Raji (cell line): ENCODE measurements around the gene WDHD1.

Experiments
- POLR2A ChIP-seq: IDR thresholded peaks from 2 replicates; pipeline ENCODE4 v1.6.1; 2011; ENCODE audit warnings: low read depth, low read length, control low read depth; ENCODE audit not compliant: insufficient read depth

Gene WDHD1

DNA sequence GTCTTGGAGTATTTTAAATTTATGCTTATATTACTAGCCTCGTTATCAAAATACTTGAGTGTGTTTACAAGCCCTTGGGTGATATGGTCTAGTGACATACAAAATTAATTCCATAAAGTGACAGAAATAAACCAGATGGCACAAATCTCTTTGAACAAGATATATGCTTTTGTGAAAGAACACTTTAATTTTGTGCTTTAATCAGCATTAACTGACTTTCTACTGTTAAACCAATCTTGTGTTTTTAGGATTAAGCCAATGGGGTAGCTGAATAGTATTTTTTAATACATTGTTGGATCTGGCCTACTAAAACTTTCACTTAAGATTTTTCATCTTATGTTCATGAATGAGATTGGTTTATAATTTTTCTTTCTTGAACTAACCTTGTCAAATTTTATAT lies 93.9 kb downstream of the WDHD1 start:
- TF ChIP-seq POLR2A = no peak

DNA sequence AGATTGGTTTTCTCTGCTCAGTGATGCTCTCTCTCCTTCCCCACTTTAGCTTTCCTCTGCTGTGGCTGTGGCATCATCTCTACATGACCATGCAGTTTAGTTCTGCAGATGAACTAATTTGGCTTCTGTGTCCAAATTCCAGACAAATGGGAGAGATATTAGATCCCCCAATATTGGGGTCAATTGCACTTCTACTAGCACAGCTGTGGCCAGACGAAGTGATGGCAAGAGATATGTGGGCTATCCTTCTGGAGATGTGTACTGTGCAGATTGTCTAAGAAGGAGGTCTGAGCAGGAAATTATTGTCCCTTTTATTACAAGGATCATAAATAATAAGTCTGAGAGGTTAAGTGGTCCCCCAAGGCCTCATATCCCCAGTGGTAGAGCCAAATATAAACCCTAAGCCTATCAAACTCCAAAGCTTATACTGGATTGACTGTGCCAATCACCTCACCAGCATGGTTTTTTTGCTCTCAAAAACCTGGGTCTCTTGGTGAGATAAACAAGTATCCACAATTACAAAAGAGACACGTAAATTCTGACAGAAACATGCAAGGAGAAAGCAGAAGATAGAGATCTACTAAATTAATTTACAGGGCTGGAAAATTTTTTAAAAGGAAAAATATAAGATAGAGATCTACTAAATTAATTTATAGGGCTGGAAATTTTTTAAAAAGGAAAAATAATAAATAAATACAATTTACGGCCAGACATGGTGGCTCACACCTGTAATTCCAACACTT lies 95.1 kb downstream of the WDHD1 start:
- TF ChIP-seq POLR2A = no peak

DNA sequence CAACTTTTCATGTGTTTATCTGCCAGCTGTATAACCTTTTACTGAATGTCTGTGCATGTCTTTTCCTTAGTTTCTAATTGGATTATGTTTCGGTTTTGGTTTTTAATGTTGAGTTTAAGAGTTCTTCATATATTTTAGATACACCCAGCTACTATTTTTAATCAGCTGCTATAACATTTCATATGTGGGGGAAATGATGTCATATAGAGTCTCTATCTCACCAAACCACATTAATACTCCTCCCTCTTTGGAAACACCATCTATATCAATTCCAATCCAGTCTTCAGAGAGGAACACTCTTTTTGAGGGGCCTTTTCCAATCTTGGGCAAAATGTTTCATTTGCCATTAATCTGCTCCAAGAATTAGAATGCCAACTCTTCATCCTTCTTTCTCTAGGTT lies 95.8 kb downstream of the WDHD1 start:
- no peak for TF ChIP-seq POLR2A

DNA sequence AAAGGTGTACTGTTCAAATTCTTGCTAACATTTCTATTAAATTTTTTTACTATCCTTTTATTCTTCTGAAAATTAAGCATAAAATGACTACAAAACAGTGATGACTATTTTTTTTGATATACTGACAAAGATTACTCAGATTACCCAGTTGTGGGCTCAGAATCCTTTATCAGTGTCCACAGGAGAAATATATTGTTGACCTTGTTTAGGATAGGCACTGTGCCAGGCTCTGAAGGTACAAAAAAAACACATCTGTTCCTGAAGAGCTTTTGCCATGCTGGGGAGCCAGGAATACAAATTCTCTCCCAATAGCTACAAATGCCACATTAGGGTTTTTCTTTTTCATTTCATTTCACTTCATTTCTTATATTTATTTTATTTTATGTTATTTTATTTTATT lies 97.3 kb downstream of the WDHD1 start:
- no peak for TF ChIP-seq POLR2A

DNA sequence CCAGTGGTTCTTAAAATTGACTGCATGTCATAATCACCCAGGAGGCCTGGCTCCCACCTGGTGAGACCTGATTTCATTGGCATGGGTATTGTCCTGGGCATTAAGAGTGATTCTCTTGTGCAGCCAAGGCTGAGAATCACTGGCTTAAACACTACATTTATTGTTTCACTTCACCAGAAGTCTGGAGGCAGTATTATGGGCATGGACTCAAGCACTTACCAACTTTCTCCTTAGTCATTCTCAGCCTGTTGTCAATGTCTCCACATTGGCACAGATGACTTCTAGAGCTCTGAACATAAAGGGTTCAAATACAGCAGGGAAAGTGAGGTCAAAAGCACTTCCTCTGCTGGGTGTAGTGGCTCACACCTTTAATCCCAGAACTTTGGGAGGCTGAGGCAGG lies 98.7 kb downstream of the WDHD1 start:
- TF ChIP-seq POLR2A = no peak

DNA sequence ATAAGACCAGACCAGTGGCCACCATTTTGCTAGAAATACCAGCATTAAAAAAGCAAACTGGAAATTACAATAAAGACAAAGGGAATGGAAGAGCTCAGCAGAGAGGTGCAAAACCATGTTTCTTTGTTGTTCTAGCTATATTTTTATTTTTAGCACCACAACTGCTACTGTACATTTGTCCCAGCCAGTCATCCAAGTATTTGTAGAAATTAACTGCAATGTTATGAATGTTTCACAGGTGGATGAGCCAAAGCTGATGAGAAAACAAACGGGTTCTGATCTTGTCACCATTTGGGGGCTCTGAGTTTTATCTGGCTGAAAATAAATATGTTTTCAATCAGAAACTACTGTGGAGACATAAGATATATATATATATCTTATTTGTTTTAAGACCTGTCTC lies 99.3 kb downstream of the WDHD1 start:
- TF ChIP-seq POLR2A = no peak

DNA sequence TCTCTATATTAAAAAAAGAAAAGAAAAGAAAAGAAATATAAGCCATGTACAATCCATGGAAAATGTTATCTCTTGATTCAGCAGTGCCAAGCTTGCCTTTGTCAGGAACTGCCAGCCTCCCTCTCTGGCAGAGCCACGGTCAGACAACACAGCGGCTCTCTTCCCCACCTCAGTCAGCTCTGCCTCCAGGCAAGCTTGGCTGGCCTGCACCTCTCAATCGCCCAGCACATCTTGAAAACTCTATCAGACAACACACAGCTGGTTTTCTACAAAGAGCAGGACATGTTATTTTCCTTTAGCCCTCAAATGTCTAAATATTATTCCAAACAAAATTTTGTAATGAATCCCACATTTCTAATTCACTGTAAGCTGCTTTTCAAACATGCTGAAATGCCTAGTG lies 104.3 kb downstream of the WDHD1 start:
- no peak for TF ChIP-seq POLR2A

DNA sequence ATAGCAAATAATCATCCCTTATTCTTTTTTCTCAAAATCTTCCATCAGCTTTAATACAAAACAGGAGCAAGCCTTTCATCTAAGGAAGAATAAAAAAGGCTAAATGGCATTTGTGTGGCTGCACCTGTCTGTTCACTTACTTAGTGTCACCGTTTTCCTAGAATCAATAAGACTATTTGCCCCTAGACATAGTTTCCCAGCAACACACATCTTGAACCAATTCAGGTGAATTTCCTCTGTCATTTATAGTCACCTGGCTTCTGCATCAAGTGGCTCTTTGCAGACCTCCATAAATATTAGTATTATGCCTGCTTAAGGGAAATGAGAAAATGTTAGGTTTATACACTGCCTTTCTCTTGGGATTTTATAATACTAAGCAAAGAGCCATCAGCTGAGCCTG lies 106.8 kb downstream of the WDHD1 start:
- TF ChIP-seq POLR2A = no peak

DNA sequence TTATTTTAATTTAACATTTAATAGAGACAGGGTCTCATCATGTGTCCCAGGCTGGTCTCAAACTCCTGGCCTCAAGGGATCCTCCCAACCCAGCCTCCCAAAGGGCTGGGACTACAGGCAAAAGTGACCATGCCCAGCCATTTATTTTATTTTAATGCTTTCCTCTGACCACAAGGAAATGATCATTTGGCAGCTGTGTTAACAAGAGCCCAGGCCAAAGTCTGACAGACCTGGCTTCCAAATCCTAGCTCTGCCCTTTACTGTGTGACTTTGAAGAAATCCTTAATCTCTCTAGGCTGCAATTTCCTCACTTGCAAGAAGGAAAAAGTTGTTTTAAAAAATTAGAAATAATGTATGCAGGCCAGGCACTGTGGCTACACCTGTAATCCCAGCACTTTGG lies 107.6 kb downstream of the WDHD1 start:
- no peak for TF ChIP-seq POLR2A

DNA sequence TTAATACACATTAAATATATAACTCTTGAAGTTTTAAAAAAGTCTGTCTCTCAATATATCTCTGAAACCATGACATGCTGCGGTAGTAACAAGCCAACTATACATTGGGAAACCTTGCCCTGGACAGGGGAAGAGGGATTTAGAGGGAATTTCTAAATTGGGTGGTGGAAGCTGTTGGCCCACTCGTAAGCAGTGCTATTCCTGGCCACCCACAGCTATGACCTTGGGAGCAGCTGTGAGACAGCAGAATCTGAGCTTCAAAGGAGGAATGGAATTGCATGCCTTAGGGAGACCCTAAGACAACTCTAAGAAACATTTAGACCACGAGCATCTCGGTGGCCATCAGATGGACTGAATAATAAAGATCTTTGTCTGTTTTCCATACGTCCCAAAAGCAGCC lies 108.5 kb downstream of the WDHD1 start:
- TF ChIP-seq POLR2A = no peak

DNA sequence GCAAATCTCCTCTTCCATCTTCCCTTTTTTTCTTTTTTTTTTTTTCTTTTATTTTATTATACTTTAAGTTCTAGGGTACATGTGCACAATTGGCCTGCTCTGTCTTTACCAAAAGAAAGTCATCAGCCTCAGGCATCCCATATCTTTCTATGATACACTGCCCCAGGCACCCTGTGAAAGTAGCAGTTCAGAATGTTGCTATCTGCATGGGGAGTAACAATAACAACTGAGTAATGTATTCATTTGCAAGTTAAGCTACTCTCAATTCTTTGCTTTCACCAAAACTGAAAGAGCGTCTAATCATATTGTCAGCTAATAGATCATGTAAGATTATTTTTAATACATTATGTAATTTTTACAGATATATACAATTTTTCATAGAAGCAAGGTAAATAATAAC lies 110.8 kb downstream of the WDHD1 start:
- TF ChIP-seq POLR2A = no peak

DNA sequence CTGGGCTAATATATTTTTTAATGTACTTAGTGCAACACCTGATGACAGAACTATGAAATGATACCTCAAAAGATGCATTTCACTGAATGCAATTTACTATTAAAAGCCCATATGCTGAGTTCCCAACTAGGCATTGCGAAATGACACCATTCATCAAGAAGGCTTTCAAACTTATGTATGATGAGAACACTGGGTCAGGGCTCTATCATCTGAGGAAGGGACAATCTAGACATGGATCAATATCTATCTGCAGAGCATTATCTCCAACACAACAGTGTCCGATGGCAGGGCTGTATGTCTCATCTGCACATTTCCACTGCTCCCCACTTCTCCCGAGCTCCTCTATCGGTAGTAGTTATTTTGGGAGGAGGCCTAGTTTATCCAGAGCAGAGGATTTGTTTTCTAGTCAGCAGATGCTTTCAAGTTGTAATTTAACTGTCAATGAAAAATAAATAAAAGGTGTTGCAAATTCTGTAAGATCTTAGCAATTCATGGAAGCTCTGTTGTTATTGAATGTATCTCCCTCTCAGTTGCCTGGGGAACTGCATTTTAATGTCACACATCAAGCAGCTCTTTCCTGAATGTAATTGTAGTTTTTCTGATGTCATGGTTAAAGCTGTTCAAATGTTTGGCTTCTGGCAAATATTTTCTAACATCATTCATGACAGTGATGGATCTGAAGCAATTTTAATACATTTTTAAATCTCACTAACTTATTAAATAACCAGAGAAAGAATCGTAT lies 116.9 kb downstream of the WDHD1 start:
- TF ChIP-seq POLR2A = no peak

DNA sequence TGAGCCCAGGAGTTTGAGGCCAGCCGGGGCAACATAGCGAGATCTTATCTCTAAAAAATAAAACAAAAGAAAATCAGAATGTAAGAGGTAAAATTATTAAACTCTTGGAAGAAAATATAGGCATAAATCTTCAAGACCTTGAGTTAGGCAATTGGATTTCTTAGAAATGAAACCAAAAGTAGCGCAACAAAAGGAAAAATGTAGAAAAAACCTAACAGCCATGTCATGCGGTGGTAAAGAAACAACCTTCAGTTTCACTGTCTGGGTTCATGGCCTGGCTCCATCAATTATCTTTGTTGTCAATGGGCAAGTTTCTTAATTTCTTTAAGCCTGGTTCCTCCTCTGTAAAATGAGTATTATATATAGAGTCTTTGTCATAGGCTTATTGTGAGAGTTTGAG lies 118.7 kb downstream of the WDHD1 start:
- TF ChIP-seq POLR2A = no peak

DNA sequence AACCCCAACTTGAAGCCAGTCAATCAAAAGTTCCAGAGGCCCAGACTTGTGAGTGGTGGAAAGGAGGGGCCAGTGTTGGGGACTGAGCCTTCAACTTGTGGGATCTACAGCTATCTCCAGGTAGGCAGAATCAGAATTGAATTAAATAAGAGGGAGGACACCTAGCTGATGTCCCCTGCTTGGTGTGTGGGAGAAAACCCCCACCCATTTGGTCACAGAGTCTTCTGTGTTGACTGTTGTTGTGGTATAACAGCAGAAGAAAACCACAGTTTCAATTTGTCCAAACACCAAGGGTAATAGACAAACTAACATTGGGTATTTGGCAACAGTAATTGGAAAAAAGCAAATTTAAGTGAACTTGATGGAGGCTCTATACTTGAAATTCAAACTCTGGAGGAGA lies 120.8 kb downstream of the WDHD1 start:
- TF ChIP-seq POLR2A = no peak

DNA sequence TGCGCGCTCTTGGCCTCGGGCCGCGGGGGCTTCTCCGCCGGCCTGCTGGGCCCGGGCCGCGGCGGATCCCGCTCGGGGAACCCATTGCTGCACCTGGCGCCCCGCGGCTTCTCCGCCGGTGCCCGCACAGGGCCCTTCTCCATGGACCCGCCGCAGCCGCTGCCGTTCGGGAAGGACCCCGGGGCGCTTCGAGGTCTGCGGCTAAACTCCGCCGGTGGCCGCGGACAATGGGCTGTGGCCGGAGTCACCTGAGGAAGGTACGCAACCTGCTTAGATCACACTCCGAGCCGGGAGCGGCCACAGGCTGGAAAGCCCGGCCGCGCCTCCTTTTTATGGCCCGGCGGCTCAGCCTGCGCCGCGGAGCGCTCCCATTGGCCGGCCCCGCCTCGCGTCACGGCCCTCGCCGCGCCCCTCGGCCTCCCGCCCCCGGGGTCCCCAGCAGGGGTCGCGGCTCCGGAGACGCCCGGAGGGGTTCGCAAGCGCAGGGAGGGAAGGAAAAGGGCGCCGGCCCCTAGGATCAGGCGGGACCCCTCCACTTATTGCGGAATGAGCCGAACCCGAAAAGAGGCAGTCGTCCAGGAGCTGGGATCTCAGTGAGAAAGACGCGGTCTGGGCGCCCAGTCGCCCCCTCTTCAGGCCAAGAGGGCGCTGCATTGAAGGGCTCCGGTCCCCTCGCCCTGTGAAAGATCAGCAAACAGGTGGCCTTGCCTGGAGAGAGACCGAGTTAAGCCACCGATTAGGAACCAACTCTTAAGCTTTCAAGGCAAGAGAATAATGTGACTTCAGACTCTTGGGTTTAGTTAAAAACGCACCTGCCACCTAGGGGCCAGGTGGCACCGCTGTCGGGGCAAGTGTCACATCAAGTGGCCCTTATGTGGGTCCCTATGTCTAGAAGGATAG lies 124.1 kb downstream of the WDHD1 start, which contains the start of gene GCH1:
TSS of gene GCH1 (minus strand) at position 306 of the 900 bp plus-strand sequence. CDS start at position 143, 163 bp downstream.
- peak; percentile 96 for TF ChIP-seq POLR2A
